HT-29 (cell line): ENCODE data around the gene SLC2A13. TPM values are rescaled to one million over a fixed set of nuclear protein-coding genes. Genes with fewer than 3 reads are reported as not detected.
"Not testable (repeated sequence)": the region's sequence is repeated elsewhere in the genome, so short reads cannot be mapped to it uniquely, and the experiment has no call there.

ENCODE experiments used
- DNase-seq: peaks from one replicate; pipeline ENCODE4 v3.0.0-alpha.2; 2015; ENCODE audit warnings: low spot score
- total RNA-seq: library from RNA; depleted of rRNA; stranded (reverse); fragments of >200 nt; shearing (Covaris generic); gene quantifications from 2 replicates; pipeline ENCODE4 v1.2.3, GENCODE V29; 2014

The SLC2A13 gene
- total RNA-seq, 1 experiment from 2014 or later = 3.2 TPM

- peak; percentile 23 for DNase-seq
Measured at GRCh38 chr12:40105265-40105514, 691 bp downstream of the SLC2A13 start.

GRCh38 chr12:40104461-40105264 lies 1.2 kb downstream of the SLC2A13 start:
- no peak for DNase-seq

DNA sequence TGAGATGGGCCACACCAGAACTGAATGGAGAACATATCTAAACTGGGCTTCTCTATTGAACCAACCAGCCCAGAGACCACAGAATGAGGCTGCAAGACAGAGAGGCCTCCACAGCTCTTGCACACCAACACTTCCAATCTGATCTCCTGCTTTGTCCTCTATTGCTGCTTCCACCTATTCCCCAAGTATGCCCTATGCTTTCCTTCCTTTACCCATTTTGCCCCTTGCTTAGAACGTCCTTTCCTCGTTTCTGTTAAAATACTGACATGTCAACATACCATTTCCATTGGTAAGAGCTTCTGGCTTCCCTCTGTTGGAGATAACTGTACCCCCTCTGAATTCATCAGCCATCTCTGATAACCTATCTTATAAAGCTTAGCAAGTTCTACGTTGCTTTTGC lies 2.8 kb downstream of the SLC2A13 start:
- DNase-seq = no peak

GRCh38 chr12:40101747-40102146 lies 4.1 kb downstream of the SLC2A13 start:
- DNase-seq = no peak

- peak; percentile 67 for DNase-seq
Measured at GRCh38 chr12:40099423-40099853, 6.4 kb downstream of the SLC2A13 start.

DNA sequence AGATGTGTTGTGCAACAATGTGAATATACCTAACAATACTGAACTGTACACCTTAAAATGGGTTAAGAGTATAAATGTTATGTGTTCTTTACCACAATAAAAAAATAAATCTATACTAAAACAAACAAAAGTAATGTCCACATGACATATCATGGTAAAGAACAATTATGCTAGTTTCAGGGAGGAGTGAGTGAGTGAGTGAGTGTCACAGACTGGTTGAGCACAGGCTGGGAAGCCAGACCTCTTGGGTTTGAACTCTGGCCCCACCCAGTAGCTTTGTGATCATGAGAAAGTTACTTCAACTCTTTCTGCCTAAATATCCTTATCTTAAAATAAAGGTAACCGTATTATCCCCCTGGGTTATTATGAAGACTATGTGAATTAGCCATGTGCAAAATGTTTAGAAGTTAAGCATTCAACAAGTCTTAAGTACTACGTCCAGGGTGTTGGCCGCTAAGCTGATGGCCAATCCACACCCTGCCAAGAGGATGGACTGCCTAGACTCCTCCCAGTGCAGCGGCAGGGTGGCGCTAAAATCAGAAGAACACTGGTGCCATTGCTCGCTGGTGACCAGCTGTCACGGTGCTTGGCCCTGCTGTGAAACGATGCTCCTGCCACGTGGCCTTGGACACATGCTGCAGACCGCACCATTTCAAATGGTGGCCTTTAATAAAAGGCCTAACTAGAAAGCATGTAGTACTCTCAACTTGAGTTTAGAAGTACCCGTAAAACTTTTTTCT lies 7.3 kb downstream of the SLC2A13 start:
- DNase-seq = no peak

GRCh38 chr12:40093512-40093911 lies 12.4 kb downstream of the SLC2A13 start:
- DNase-seq = no peak

DNA sequence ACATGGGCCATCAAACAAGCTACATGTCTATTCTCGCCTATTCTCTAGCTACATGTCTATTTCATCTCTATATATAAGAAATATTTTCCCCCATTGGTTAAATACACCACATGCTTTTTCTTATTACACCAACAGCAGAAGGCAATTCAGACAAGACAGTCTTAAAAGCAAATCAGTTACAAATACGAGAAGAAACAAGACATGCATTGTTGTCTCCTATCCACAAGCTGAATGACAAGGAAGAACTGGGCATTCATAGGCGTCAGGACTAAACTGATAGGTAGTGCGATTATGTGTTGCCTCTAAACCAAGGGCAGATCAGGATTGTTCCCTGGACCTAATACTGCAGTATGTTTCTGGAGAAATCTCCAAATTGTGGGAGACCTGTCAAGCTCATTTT lies 19.4 kb downstream of the SLC2A13 start:
- no peak for DNase-seq

- DNase-seq = no peak
Measured at GRCh38 chr12:40078266-40078665, 27.6 kb downstream of the SLC2A13 start.

- DNase-seq = no peak
Measured at GRCh38 chr12:40075458-40075857, 30.4 kb downstream of the SLC2A13 start.

DNA sequence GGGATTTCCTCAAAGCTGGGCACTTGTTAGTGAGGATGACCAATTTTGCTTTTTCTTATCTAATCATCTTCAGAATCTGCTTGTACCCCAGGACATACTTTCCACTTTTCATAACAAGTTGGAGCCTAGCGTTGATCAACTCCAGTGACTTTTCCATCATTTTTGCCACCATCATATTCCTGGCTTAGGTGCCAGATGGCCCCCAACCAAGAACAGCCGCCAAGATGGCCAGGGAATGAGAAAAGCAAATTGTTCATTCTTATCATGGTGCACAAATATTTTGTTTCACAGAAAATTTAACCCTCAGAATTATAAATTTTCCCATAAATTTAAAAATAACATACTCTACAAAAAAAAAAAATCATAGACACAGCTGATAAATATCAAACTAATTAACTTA lies 37.5 kb downstream of the SLC2A13 start:
- DNase-seq = no peak

GRCh38 chr12:40065636-40066035 lies 40.2 kb downstream of the SLC2A13 start:
- no peak for DNase-seq

- no peak for DNase-seq
Measured at GRCh38 chr12:40063414-40063813, 42.5 kb downstream of the SLC2A13 start.

DNA sequence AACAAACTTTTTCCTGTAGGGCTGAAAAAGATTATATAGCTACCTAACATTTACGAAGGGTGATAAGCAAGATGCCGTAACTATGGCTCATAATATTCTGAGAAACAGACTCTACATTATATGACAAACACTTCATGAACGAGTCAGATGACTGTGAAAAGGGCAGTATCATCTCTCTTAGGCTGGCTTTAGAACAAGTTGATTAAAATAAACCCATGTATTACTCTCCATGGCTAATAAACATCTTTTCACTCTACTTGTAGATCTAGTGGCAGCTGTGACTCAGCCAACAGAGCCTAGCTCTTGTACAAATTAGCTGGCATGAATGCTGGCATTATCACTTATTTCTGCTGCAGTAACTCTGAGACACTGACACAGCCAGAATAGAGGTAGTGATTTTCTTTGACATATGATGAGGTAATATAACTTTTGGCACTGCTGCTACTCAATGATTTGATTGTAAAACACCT lies 47.1 kb downstream of the SLC2A13 start:
- DNase-seq = no peak

DNA sequence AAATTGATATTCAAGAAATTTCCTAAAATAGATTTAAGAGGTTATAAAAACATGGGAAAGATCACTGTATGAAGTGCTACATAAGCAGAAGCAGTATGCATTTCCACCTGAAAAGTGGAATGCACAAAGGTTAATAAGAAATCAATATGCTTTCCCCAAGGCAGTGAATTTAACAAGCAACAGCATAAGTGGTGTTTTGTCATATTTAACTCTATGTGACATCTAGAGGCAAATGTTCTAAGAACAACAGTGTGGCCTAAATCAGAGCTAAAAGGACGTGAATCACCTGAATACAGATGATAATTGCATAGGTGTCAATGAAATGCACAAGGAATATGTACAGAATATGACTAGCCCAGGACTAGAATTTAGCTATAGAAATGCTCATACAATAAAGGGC lies 49.5 kb downstream of the SLC2A13 start:
- DNase-seq = no peak

- no peak for DNase-seq
Measured at GRCh38 chr12:40055776-40056175, 50.1 kb downstream of the SLC2A13 start.

DNA sequence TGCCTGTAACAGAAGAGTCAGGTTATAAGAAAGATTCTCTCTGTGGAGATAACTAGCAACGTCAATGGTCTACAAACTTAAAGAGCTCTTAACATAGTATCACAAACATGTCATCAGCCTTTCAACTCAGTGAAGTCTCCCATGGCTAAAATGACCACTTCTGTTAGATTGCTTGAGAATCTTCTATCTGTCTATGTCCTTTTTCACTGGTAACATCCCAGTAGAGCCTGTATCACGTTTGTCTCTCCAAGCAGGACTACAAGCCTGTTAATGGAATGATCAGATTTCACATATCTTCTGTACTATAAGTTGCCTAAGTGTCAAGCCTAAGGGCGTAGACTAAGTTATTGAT lies 50.7 kb downstream of the SLC2A13 start:
- no peak for DNase-seq

- no peak for DNase-seq
Measured at GRCh38 chr12:40054555-40055227, 51.2 kb downstream of the SLC2A13 start.

GRCh38 chr12:40049268-40049667 lies 56.6 kb downstream of the SLC2A13 start:
- no peak for DNase-seq

GRCh38 chr12:40047002-40047401 lies 58.9 kb downstream of the SLC2A13 start:
- DNase-seq = not testable (repeated sequence)

DNA sequence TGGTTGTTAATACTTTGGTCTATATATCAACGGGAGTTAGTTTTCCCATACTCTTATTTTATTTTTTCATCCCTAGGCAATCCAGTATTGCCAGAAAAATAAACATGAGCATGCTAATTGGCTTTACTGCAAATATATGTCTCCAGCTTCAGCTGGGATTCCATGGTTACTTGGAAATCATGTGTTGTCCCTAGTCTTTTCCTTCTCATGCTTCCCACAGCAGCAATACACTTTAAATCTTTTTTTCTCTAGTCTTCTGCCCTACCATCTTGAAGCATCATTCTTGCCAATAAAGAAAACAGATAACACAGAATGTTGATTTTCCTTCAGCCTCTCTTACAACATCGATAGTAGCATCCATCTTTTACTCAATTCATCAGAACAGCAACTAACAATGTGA lies 60.2 kb downstream of the SLC2A13 start:
- DNase-seq = no peak

GRCh38 chr12:40044396-40044795 lies 61.5 kb downstream of the SLC2A13 start:
- DNase-seq = no peak

- DNase-seq = no peak
Measured at GRCh38 chr12:40039598-40039997, 66.3 kb downstream of the SLC2A13 start.
